HEK293 (cell line): Measurements from ENCODE around the gene C19orf12.

Source experiments
- BCL11A ChIP-seq: fragments of 450-650 bp; formaldehyde crosslinking; IDR thresholded peaks from 2 replicates; pipeline ENCODE4 v1.5.1; 2016; ENCODE audit warnings: low read depth, missing biosample characterization, missing genetic modification characterization
- KLF17 ChIP-seq: fragments of 450-650 bp; formaldehyde crosslinking; IDR thresholded peaks from 2 replicates; pipeline ENCODE4 v1.5.1; 2016; ENCODE audit warnings: missing biosample characterization, missing genetic modification characterization
- REPIN1 ChIP-seq: fragments of 450-650 bp; formaldehyde crosslinking; IDR thresholded peaks from 2 replicates; pipeline ENCODE4 v1.5.1; 2017; ENCODE audit warnings: missing biosample characterization, missing genetic modification characterization, low read depth
- TSHZ1 ChIP-seq: fragments of 450-650 bp; formaldehyde crosslinking; IDR thresholded peaks from 2 replicates; pipeline ENCODE4 v1.5.1; 2016; ENCODE audit warnings: missing biosample characterization, missing genetic modification characterization, borderline replicate concordance
- ZEB2 ChIP-seq: fragments of 450-650 bp; formaldehyde crosslinking; IDR thresholded peaks from 2 replicates; pipeline ENCODE4 v1.5.1; 2016; ENCODE audit warnings: missing biosample characterization, missing genetic modification characterization
- ZNF10 ChIP-seq: fragments of 450-650 bp; formaldehyde crosslinking; IDR thresholded peaks from 2 replicates; pipeline ENCODE4 v1.5.1; 2017; ENCODE audit warnings: missing biosample characterization, missing genetic modification characterization
- ZNF155 ChIP-seq: fragments of 450-650 bp; formaldehyde crosslinking; IDR thresholded peaks from 2 replicates; pipeline ENCODE4 v1.5.1; 2016; ENCODE audit warnings: missing biosample characterization, missing genetic modification characterization
- ZNF202 ChIP-seq: fragments of 450-650 bp; formaldehyde crosslinking; IDR thresholded peaks from 2 replicates; pipeline ENCODE4 v1.5.1; 2016; ENCODE audit warnings: missing biosample characterization, missing genetic modification characterization, borderline replicate concordance
- ZNF274 ChIP-seq, 2 experiments: fragments of 200-500 bp in 1 of 2; fragments of 450-650 bp in 1 of 2; sonication (Bioruptor generic) in 1 of 2; formaldehyde crosslinking in 1 of 2; IDR thresholded peaks; 2 replicates each; pipeline versions ENCODE4 v1.5.1 to v1.6.1; 2014 to 2016; ENCODE audit warnings: borderline replicate concordance in 1 of 2, inconsistent platforms in 1 of 2, low read length in 1 of 2, missing biosample characterization in 1 of 2, missing genetic modification characterization in 1 of 2
- ZNF621 ChIP-seq: fragments of 450-650 bp; formaldehyde crosslinking; IDR thresholded peaks from 2 replicates; pipeline ENCODE4 v1.5.1; 2017; ENCODE audit warnings: missing biosample characterization, missing genetic modification characterization
- ZNF670 ChIP-seq: fragments of 450-650 bp; formaldehyde crosslinking; IDR thresholded peaks from 2 replicates; pipeline ENCODE4 v1.5.1; 2016; ENCODE audit warnings: missing biosample characterization, missing genetic modification characterization, low read depth
- TF ChIP-seq, protein P1 (sequence below): fragments of 450-650 bp; formaldehyde crosslinking; IDR thresholded peaks from 2 replicates; pipeline ENCODE4 v1.5.1; 2017; ENCODE audit warnings: missing biosample characterization, missing genetic modification characterization
- TF ChIP-seq, protein P2 (sequence below): fragments of 450-650 bp; formaldehyde crosslinking; IDR thresholded peaks from 2 replicates; pipeline ENCODE4 v1.5.1; 2016; ENCODE audit warnings: missing biosample characterization, missing genetic modification characterization
- TF ChIP-seq, protein P3 (sequence below): fragments of 450-650 bp; formaldehyde crosslinking; IDR thresholded peaks from 2 replicates; pipeline ENCODE4 v1.5.1; 2016; ENCODE audit warnings: missing biosample characterization, missing genetic modification characterization, low read depth
- TF ChIP-seq, protein P4 (sequence below): fragments of 450-650 bp; formaldehyde crosslinking; IDR thresholded peaks from 2 replicates; pipeline ENCODE4 v1.5.1; 2017; ENCODE audit warnings: missing biosample characterization, missing genetic modification characterization
- TF ChIP-seq, protein P5 (sequence below): fragments of 450-650 bp; IDR thresholded peaks from 2 replicates; pipeline ENCODE4 v1.5.1; 2018; ENCODE audit warnings: missing biosample characterization, mild to moderate bottlenecking, missing genetic modification characterization

The C19orf12 gene

DNA sequence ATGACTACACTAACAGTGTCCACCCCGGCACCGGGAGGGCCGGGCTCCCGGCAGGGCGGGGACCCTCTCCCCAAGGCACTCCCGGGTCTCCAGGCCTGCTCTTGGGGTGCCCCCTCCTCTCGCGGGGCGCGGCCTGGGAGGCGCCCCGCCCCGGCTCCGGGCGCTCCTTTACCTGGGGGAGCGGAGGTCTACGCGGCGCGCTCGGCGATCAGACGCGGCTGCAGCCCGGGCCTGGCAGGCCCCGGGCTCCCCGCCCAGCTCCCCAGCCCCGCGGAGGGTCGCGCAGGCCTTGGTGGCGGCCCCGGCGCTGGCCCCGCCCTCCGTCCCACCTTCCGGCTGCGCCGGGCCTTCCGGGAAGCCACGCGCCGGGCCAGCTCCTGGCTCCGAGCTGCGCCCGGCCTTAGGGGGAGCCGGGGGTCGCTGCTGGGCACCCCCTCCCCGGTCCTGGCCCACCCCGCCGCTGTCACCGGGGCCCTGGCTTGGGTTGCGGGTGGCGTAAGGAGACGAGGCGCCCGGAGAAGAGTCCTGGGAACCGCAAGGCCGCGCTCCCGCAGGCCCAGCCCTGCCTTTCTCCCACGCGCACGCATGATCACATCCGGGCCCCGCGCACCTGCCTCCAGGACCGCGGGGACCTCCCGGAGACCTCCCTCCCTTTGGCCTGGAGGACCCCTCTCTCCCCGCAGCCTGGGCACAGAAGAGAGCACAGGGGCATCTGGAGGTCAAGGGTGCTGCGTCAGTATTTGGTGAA is at the start of gene C19orf12 (continued):
- TF ChIP-seq, protein P1, sequence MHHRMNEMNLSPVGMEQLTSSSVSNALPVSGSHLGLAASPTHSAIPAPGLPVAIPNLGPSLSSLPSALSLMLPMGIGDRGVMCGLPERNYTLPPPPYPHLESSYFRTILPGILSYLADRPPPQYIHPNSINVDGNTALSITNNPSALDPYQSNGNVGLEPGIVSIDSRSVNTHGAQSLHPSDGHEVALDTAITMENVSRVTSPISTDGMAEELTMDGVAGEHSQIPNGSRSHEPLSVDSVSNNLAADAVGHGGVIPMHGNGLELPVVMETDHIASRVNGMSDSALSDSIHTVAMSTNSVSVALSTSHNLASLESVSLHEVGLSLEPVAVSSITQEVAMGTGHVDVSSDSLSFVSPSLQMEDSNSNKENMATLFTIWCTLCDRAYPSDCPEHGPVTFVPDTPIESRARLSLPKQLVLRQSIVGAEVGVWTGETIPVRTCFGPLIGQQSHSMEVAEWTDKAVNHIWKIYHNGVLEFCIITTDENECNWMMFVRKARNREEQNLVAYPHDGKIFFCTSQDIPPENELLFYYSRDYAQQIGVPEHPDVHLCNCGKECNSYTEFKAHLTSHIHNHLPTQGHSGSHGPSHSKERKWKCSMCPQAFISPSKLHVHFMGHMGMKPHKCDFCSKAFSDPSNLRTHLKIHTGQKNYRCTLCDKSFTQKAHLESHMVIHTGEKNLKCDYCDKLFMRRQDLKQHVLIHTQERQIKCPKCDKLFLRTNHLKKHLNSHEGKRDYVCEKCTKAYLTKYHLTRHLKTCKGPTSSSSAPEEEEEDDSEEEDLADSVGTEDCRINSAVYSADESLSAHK (tag by site-specific recombination), result no peak
- TF ChIP-seq ZNF274 (IDR thresholded peaks at IDR 0.05; ENCODE audit: low read length), result no peak
- TF ChIP-seq ZNF274 (tag by site-specific recombination; IDR thresholded peaks at IDR 0.05; ENCODE audit: borderline replicate concordance), result no peak
- 0 out of 2 replicates have a peak, but pooled peaks have one; percentile 51 for TF ChIP-seq REPIN1 (tag by site-specific recombination)
- no peak; the same call in 1 of the 2 replicates for TF ChIP-seq BCL11A (tag by site-specific recombination)
- TF ChIP-seq, protein P2, sequence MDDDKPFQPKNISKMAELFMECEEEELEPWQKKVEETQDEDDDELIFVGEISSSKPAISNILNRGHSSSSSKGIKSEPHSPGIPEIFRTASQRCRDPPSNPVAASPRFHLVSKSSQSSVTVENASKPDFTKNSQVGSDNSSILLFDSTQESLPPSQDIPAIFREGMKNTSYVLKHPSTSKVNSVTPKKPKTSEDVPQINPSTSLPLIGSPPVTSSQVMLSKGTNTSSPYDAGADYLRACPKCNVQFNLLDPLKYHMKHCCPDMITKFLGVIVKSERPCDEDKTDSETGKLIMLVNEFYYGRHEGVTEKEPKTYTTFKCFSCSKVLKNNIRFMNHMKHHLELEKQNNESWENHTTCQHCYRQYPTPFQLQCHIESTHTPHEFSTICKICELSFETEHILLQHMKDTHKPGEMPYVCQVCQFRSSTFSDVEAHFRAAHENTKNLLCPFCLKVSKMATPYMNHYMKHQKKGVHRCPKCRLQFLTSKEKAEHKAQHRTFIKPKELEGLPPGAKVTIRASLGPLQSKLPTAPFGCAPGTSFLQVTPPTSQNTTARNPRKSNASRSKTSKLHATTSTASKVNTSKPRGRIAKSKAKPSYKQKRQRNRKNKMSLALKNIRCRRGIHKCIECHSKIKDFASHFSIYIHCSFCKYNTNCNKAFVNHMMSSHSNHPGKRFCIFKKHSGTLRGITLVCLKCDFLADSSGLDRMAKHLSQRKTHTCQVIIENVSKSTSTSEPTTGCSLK, result no peak
- no peak; the same call in 1 of the 2 replicates for TF ChIP-seq ZEB2
- TF ChIP-seq ZNF155 (tag by site-specific recombination), result no peak
- TF ChIP-seq, protein P3, sequence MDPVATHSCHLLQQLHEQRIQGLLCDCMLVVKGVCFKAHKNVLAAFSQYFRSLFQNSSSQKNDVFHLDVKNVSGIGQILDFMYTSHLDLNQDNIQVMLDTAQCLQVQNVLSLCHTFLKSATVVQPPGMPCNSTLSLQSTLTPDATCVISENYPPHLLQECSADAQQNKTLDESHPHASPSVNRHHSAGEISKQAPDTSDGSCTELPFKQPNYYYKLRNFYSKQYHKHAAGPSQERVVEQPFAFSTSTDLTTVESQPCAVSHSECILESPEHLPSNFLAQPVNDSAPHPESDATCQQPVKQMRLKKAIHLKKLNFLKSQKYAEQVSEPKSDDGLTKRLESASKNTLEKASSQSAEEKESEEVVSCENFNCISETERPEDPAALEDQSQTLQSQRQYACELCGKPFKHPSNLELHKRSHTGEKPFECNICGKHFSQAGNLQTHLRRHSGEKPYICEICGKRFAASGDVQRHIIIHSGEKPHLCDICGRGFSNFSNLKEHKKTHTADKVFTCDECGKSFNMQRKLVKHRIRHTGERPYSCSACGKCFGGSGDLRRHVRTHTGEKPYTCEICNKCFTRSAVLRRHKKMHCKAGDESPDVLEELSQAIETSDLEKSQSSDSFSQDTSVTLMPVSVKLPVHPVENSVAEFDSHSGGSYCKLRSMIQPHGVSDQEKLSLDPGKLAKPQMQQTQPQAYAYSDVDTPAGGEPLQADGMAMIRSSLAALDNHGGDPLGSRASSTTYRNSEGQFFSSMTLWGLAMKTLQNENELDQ, result no peak
- TF ChIP-seq TSHZ1, result 0 out of 2 replicates have a peak, but pooled peaks have one; percentile 46
- peak; percentile 87 for TF ChIP-seq KLF17 (tag by site-specific recombination)
- no peak for TF ChIP-seq ZNF670 (tag by site-specific recombination)
- TF ChIP-seq, protein P4, sequence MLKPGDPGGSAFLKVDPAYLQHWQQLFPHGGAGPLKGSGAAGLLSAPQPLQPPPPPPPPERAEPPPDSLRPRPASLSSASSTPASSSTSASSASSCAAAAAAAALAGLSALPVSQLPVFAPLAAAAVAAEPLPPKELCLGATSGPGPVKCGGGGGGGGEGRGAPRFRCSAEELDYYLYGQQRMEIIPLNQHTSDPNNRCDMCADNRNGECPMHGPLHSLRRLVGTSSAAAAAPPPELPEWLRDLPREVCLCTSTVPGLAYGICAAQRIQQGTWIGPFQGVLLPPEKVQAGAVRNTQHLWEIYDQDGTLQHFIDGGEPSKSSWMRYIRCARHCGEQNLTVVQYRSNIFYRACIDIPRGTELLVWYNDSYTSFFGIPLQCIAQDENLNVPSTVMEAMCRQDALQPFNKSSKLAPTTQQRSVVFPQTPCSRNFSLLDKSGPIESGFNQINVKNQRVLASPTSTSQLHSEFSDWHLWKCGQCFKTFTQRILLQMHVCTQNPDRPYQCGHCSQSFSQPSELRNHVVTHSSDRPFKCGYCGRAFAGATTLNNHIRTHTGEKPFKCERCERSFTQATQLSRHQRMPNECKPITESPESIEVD (tag by site-specific recombination), result no peak
- no peak for TF ChIP-seq ZNF621 (tag by site-specific recombination)
- TF ChIP-seq, protein P5, sequence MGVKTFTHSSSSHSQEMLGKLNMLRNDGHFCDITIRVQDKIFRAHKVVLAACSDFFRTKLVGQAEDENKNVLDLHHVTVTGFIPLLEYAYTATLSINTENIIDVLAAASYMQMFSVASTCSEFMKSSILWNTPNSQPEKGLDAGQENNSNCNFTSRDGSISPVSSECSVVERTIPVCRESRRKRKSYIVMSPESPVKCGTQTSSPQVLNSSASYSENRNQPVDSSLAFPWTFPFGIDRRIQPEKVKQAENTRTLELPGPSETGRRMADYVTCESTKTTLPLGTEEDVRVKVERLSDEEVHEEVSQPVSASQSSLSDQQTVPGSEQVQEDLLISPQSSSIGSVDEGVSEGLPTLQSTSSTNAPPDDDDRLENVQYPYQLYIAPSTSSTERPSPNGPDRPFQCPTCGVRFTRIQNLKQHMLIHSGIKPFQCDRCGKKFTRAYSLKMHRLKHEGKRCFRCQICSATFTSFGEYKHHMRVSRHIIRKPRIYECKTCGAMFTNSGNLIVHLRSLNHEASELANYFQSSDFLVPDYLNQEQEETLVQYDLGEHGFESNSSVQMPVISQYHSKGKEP (tag by site-specific recombination), result 0 out of 2 replicates have a peak, but pooled peaks have one; percentile 44
- TF ChIP-seq ZNF202 (tag by site-specific recombination), result no peak
- TF ChIP-seq ZNF10 (tag by site-specific recombination), result 0 out of 2 replicates have a peak, but pooled peaks have one; percentile 17
